ENCODE results near the gene MACROD2. TPM values are rescaled to one million over a fixed set of nuclear protein-coding genes. Genes with fewer than 3 reads are reported as not detected.

MACROD2 gene
- polyA plus RNA-seq, 1 donor: 3.9 TPM

DNA sequence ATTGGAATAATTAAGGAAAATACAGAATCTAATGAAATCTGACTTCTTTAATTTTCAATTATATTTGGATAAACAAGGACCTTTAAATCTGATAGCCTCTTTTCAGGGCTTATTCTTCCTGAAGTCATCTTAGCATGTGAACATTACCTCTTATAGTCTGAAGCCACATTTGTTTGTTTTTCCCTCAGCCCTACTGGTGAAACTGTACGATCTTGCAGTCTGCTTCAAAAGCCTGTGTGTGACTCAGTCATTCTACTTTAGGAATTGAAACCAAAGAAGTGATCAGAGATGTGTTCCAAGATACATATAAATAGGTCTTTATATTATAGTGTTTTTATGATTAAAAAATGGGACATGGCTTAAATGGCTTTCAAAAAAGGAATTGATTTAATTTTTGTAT, 67.5 kb downstream of the MACROD2 start:
- no peak for DNase-seq

DNA sequence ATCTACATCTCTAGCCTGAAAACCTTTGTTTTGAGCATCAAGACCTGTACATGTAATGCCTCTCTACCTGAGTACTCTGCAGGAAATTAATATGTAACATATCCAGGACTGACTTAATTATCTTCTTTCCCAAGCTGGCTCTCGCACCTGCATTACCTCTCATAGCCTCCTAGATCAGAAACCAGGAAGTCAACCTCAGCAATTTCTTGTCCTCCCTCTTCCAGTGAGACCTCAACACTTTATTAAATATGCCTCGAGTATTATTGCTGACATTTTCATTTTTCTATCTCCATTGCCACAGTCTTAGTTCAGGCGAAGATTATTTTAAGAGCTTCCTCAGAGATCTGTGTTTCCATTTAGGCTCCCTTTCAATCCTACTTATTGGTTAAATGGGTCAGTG, 69.0 kb downstream of the MACROD2 start:
- no peak for DNase-seq

DNA sequence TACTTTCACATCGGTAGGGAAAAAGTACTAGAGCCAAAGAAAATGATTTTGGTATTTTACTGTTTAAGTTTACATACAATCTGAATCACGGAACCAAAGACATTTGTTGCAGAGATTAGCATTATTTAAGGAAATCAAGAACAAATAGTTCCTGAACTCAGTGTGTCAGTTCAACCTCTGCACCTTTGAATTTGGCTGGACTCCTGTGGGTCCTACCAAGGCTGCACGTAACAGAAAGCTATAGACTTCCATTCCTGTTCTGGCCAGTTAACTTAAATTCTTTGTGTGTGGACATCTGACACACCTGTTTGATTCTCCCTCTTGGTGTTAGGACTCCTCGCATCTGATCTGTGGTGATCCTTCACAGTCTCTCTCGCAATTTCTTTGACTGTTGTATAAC, 69.6 kb downstream of the MACROD2 start:
- no peak for DNase-seq

DNA sequence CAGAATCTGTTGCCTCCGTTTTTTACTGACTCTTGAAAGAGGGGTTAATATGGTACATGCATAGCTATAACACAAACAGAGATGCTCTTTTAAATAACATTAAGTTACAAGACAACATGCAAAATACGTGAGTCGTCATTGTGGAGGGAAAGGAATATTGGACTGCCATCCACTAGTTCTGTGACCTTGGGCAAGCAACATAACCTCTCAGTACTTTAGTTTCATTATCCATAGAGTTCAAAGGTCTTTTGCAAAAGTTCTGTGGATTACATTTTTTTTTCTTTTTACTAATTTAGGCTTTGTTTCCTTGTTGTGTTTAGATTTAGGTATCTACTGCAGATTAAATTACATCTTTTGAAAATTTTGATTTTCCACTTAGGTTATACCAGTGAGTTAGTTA, 70.5 kb downstream of the MACROD2 start:
- DNase-seq: no peak

DNA sequence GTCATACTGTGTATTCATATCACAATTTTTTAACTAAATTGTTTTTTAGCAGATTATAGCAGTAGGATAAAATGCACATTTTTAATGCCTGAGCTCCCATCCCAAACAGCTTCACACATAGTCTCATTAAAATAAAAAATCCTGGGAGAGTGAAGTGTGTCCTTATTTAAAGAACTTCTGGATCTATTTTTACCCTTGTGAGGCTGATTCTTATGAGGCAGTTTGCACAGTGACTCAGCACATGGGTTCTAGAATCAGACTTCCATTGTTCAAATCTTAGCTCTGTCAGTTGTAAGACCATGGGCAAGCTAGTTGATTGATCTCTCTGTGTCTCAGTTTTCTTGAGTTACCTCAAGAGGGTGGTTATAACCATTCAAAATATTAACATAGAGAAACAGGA, 72.3 kb downstream of the MACROD2 start:
- DNase-seq: no peak

DNA sequence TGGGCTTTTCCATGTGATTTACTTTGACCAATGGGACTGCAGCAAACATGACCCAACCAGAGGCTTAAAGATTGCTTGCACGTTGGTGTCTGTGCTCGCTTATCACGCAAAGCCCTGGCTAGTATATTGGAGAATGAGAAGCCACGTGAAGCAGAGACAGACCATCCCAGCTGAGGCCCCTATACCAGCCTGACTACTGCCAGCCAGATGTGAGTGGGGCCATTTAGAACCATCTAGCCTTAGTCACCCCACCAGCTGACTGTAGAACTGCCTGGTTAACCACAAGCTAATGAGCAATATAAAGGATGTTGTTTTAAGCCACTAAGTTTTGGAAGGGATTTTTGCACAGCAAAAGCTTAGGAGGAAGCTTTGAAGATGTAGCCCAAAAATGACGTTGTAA, 74.5 kb downstream of the MACROD2 start:
- no peak for DNase-seq

DNA sequence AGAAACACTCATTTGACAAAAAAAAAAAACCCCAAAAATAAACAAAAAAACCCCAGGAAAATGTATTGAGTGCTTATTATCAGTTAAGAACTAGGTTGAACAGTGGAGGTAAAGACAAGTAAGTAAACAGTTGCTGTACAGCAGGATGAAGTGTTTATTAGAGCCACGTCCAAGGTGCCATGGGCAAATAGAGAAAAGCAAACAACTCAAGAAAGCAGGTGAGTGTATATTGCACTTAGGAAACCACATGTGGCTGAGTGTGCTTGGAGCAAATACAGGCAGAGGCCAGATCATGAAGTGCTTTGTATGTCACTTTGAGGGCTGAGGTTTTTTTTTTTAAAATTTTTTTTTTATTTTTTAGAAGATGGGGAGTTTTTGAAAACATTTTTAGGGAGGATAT, 98.3 kb downstream of the MACROD2 start:
- no peak for DNase-seq

DNA sequence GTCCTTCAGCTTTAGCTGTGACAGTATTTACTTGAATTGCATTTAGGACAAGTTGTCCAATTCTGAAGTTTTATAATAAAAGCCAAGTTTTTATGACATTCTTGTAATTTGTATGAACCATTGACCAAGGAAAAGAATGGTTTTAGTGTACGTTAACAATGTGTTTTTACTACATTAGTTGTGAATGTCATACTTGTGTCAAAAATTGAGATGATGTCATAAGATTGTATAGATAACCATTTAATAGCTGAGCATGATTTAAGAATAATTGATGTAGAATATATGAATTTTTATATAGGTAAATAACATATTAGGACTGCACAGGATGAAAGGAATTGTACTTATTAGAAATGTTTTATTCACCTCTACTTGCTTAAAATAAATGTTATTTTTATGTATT, 102.9 kb downstream of the MACROD2 start:
- no peak for DNase-seq

DNA sequence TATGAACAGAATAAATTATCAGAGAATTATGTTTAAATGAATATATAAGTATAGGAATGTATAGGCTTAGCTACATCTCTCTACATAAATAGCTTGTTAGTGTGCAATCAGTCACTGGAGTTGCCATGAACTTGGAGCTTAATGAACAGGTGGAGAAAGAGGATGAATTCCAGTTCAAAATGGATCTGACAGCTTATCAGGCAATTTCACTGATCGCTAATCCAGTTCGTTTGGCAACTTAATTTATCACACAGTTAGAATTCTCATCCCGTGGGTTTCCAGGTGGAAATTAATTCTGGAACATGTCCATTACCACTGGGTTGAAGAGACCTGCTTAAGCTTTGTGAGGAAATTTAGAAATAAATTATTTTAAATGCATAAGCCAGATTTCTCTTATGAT, 118.1 kb downstream of the MACROD2 start:
- no peak for DNase-seq

DNA sequence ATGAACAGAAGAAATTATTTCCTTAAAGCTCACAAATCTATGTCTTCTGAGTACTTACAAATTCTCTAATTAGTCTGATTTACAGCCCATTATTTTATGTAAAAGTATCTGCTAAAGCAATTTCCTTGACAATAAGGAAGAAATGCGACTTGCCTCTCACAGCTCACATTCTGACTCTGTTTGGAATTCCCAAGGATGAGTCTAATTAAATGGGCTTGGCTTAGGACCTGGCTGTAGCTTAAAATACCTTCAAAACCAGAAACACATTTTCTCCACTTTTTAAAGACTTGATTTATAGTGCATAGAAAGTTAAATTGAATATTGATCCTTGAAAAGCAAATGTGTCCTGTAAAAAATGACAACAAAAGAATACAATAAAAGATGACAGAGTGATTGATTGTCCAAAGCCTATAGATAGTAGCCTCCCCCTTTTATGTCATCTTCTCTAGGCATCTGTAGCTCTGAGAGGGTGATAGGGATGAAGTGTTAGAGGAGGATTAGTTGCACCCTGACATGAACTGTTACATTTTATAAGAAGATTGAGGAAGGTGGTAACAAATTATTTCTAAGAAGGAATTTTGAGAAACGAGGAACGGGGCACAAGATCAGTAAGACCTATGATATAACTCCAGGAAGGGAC, 118.9 kb downstream of the MACROD2 start:
- DNase-seq: no peak

DNA sequence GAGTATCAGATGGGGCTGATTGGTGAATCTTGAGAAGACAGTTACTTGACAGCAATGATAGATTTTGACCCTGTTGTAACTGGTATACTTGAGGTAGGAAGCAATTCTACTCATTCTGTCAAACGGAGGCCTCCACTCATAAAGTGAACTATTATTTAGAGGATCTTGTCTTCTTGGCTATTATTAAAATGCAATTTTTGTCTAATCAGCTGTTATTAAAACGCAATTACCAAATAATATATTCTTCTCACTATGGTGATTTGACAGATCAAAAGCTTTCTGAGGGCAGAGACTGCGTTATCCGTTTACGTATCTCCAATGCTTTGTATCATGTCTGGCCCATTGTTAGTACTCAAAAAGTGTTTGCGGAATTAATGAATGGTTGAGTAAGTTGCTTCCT, 120.7 kb downstream of the MACROD2 start:
- no peak for DNase-seq

DNA sequence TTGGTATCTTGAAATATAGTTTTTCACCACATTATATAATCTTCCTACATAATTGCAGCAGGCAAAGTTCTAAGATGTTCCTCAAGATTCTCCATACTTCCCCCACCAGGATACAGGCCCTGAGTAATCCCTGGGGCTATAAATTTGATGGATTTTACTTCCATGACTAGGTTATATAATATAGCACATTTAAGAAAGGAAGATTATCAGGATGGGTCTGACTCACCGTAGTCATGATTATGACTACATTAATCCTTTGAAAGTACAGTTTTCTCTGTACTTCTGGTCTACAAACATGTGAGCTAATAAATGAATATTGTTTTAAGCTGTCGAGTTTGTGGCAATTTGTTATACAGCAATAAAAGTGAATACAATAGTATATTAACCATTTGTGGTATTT, 122.5 kb downstream of the MACROD2 start:
- no peak for DNase-seq

DNA sequence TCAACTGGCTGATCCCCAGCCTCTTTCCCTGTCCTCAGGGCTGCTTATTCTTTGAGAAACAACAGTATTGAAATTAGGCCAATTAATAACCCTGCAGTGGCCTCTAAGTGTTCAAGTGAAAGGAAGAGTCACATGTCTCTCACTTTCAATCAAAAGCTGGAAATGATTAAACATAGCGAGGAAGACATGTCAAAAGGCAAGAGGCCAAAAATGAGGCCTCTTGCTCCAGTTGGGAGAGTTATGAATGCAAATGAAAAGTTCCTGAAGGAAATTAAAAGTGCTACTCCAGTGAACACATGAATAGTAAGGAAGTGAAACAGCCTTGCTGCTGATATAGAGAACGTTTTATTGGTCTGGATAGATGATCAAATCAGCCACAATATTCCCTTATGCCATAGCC, 131.5 kb downstream of the MACROD2 start:
- DNase-seq: peak; percentile 2

DNA sequence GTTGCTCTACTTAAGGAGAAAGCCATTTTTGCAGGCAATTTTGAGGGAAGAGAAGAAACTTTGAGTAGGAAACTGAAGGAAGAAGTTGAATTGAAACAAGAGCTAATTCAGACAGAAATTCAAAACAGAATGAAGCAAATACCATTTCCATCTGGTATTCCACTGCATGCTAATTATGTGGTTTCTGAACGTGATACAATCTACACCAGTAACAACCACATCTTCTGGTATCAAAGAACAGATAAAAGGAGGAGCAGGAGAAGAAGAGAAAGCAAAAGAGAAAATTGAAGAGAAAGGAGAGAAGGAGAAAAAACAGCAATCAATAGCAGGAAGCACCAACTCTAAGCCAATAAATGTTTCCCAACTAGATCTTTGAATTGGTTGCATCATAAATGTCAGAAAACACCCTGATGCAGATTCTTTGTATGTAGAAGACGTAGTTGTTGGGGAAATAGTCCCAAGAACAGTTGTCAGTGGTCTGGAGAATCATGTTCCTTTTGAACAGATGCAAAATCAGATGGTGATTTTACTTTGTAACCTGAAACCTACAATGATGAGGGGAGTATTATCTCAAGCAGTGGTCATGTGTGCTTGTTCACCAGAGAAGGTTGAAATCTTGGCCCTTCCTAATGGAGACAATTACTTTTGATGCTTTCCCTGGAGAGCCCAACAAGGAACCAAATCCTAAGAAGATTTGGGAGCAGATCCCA, 132.4 kb downstream of the MACROD2 start:
- DNase-seq: no peak

DNA sequence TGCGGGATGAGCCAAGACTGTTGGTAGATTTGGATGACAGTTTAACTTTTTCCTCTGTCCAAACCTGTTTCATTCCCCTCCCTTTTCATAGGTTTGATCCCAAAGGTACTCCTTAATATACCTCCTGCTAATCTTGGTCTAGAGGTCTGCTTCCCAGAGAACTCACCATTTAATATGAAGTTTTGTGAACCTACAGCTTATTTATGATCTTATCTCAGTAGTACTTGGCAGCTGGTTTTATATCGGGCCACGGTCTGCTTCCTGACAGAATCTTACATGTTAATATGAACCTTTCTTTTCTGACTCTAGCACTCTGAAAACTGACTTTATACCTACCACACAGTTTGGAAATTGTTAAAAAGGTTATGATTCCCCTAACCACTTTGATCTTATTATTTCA, 138.7 kb downstream of the MACROD2 start:
- DNase-seq: no peak

DNA sequence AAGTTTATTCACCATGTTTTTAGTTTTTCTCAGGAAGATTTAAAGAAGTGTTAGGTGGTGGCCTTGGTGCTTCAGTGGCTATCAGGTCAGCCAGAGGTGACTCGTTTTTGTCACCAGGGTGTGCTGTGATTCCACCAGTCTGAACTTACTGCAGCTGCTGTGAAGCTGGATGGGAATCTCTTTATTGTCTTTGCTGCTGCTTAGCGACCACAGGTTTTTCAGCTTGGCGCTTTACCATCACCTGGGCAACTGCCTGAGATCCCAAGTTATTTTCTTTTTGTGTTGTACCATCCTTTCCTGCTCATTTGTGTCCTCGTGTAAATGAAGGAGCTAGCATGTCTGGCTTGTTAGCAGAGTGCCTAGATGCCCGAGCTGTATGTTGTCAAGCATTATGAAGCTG, 146.9 kb downstream of the MACROD2 start:
- peak; percentile 47 for DNase-seq

DNA sequence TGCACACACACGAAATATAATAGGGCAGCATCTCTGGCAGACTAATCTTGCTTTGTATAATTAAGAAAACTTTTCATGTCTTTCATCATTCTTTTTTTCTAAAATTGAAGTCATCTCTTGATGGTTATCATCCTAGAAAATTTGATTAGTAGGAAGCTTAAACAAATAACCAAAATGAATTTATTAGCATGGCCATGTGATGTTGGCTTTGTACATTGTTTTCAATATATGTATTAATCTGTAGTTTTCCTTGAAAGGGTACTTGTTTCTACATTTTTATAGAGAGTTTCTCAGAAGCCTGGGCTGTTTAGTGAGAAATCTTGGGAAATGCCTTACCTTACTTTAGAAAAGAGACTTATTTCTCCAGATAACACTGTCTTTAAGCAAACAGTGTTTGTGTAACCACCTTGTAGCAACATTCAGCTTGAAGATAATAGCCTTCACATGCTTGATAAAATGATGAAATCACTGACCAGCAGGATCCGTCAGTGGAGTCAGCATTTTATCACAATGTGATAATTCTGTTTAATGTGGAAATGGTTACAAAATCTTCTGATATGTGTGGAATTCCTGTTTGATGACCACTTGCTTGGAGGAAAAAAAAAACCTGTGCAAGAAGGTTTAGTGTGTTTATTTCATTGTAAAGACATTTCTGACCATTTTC, 147.8 kb downstream of the MACROD2 start:
- no peak for DNase-seq

DNA sequence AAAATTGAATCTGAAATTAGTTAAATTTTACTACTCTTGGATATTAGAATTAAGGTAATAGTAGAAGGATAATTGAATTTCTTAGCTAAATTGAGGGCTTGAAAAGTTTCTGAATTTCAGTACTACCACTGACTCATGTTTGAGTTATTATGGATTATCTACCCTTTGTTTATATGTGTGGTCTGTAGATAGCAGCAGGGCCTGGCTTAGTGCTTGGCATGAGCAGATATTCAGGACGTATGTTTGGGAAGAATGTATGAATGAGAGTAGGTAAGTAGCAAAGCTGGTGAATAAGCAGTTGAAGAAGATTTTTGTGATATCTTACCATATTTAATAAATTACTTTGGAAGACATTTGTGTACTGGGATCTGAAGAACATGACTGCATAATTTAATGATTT, 152.7 kb downstream of the MACROD2 start:
- no peak for DNase-seq

DNA sequence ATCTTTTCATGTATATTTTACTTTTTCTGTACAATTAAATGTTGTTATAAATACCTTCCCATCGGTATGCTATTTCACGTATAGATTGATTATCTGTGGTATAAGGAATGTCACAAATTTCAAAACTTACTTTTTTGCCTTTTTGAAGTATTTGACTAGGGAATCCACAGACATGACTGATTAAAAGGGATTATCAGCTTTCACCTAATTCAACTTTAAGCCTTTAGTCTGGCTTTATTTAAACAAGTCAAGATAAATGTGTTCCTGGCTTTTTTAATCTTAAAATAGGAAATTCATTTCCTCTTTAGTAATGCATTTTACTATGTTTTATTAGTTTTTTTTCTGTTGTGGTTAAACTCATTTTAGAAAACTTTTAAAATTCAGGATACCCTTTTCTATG, 160.0 kb downstream of the MACROD2 start:
- no peak for DNase-seq

DNA sequence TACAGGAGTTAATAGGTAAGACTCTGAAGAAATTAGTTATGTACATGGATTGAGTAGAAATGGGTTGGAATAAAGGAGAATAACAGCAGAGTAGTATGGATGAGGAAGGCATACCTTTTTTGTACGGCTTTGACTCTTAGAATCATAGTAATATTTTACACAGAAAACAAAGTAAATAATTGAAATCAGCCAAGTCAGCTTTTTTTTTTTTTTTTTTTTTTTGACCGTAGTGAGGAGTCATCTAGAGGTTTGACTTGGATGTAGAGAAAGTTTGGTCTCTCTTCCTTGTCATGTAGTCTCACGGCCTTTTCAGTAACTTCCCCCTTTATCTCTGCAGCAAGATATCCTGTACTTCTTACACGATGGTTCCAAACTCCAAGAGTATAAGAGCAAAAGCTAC, 183.2 kb downstream of the MACROD2 start:
- no peak for DNase-seq

DNA sequence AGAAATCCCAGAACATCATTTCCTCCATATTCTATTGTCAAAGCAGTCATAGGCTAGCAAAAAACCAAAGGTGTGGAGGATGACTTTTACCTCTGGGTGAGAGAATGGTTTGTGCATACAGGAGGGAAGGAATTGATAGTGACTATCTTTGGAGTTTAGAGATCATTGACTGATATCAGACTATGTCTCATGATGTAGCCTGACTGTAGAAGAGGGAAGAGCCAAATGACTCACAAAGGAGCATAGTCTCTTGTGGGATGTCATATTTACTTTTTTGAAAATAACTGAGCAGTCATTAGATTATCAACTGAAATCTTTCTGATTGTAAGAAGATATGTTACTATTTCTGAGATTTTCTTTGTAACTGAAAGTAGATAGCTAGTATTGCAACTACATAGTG, 183.6 kb downstream of the MACROD2 start:
- no peak for DNase-seq

DNA sequence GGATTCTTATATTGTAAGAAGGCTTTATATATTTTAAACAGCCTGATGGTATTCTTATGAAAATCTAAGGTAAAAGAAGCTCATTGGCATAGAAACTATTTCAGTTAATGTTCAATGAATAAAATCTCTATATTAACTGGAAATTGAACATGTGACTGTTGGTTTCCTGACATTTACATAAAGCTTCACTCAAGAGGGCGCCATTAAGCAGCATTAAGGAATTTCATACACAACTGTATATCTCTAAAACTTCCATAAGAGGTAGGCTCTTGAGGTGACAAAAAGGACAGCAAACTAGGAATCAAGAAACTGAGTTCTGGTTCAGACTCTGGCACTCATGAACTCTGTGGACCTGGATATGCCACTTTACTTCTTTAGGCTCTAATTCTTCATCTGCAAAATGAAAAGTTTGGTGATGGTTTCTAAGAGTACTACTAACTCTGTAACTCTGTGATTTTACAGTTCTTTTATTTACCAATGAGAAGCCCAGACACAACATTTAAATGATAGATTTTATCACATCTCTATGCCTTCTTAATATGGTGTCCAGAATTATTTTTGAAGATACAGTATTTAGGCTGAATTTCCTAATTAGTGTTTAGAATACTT, 194.6 kb downstream of the MACROD2 start:
- DNase-seq: peak; percentile 30

DNA sequence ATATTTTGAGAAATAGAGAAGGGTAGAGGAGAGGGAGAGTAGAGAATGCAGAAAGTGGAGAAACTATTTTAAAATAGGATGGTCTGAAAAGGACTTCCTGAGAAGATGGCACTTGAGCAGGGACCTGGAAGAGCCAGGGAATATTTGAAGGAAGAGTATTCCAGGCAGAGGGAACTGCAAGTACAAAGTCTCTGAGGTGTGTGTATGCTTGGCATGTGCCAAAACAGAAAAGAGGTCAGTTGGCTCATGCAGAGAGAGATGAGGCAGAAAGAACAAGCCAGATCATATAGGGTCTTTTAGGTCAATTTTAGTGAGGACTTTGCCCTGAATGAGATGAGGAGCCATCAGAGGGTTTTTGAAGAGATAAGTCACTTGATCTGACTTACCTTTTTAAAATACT, 196.2 kb downstream of the MACROD2 start:
- DNase-seq: no peak

DNA sequence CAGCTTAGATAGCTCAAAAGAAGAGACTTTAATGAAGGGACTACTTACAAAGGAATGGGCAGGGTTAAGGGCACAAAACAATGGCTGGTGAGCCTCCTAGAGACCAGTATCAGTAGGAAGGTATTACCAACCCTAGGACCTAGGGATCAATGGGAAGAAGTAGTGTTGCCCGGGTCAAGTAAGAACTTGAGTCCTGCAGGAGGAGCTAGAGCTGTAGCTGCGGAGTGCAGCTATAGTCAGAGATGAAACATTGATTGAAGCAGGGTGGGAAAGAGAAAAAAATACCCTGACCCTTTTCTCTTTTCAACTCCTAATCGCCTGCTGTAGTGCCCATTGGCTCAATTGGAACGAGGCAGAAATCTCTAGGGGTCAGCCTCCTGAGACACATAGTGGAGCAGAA, 198.1 kb downstream of the MACROD2 start:
- DNase-seq: no peak
